GM11168 (cell line): ENCODE data around the gene MAP7D1.
"Not testable (repeated sequence)": the region's sequence is repeated elsewhere in the genome, so short reads cannot be mapped to it uniquely, and the experiment has no call there.

ENCODE experiments used
- in situ Hi-C: fragments of 300-500 bp; cut with MboI; formaldehyde crosslinking; loops from one replicate; pipeline ENCODE4 v1.12.0; 2022; ENCODE audit warnings: low sequenced_read_pairs; ENCODE audit not compliant: unreplicated experiment

MAP7D1 gene

DNA sequence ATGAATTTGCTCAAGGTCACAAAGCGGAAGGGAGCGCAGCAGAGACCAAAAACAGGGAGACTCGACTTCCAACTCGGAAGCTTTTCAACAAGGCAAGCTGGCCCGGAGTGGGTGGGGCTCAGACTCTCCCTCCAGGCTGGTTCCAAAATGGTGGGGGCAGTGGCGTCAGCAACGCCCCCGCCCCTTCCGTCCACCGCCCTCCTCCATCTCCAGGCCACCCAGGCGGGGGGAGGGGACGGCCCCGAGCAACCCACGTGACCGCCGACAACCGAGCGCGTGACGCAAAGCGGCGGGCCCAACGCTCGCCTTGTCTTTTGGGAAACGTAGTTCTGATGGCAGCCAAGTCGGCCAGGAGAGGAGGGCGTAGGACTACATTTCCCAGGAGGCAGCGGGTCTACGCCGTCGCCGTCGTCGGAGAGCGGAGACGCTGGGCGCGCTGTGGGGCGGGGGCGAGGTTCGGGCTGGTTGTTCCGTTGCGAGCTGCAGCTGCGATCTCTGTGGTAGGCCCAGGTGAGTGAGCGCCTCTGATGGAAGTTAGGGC, 68.1 kb downstream of the MAP7D1 start, which contains the start of gene THRAP3:
Gene THRAP3, plus strand, starts transcription at position 448 of the 541 bp plus-strand sequence. CDS start 58,121 bp downstream, outside the sequence.
- in situ Hi-C loops, result no loop called here

DNA sequence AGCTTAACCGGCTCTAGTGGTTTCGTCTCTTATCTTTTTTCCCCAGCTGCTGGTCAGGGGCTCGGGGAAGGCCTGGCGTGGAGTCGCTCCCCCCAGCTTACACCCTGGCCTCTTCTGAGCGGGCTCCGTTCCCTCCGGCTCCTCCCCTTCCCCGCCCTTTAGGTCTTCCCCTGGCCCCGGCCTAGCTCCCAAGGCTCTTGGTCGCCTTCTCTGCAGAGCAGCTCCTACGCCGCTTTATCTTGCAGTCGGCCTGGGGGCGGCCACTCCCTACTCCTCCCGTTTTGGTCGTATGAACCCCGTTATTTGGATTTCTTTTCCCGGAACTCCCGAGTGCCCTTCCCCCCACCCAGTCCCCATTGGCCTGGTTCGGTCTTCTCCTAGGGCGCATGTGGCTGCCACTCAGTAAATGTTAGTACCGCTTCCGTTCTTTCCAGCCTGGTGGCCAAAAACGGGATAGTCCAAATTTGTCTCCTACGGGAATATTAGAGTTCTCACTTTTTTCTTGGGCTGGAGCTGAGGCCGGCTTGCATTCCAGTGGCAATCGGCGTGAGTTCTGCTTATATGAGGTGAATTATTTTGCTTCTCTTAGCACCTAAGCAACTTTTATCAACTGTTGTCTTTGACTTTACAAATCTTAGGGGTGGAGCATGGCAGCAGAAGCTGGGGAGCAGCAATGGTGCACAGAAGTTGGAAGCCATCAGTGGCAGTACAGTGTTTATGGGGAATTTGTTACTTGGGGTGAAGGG, 68.8 kb downstream of the MAP7D1 start:
- in situ Hi-C loops, result no loop called here

DNA sequence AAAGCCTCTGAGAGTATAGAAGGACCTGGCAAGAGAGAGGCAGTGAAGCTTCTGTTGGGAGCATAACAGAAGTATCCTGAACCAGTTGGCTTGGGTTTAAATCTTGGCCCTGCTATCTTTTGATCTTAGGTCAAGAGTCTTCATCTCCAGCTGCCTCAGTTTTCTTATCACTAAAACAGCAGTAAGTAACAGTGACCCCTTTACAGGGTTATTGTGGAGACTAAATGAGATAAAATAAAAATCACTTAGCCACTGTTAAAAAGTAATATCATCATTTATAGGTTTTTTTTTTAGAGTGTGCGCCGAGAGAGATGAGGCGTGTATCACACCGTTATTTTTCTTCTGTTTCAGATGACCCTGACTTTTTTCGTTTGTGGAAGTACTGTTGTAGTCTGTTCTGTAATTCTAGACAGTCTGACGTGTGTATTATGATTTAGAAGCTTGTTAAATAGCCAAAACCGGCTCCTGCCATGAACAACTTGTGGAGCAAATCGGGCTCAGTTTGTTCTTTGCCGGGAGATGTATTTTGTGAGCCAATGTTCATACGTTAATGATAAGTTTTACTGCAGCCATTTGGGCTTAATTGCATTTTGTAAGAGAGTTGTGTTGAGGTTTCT, 69.4 kb downstream of the MAP7D1 start:
- in situ Hi-C loops, result no loop called here

DNA sequence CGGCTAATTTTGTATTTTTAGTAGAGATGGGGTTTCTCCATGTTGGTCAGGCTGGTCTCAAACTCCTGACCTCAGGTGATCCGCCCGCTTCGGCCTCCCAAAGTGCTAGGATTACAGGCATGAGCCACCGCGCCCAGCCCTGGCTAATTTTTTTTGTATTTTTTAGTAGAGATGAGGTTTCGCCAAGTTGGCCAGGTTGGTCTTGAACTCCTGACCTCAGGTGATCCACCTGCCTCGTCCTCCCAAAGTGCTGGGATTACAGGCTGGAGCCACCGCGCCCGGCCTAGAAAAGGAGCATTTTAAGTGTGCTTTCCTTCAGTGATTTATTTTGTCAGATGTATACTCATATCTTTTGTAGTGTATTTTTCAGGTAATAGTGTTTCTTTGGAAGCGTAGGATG, 74.3 kb downstream of the MAP7D1 start:
- in situ Hi-C loops, result not testable (repeated sequence)
